GM12878 (cell line): ENCODE measurements around the gene FBXO3.

Source experiments
- PAX8 ChIP-seq: fragments of 450-650 bp; IDR thresholded peaks from 2 replicates; pipeline ENCODE4 v1.6.1; 2017; ENCODE audit warnings: mild to moderate bottlenecking, moderate library complexity
- POLR2AphosphoS2 ChIP-seq: IDR thresholded peaks from 2 replicates; pipeline ENCODE4 v1.6.1; 2011; ENCODE audit warnings: low read depth, mild to moderate bottlenecking, low read length, improper control_type of control experiment, moderate library complexity
- ZNF24 ChIP-seq: fragments of 450-650 bp; IDR thresholded peaks from 2 replicates; pipeline ENCODE4 v1.6.1; 2017; ENCODE audit warnings: antibody characterized with exemption, mild to moderate bottlenecking
- ZNF384 ChIP-seq: IDR thresholded peaks from 2 replicates; pipeline ENCODE4 v1.6.1; 2012; ENCODE audit warnings: low read depth, mild to moderate bottlenecking, low read length, improper control_type of control experiment, borderline replicate concordance
- TF ChIP-seq, protein P1 (sequence below): fragments of 450-650 bp; formaldehyde crosslinking; IDR thresholded peaks from 2 replicates; pipeline ENCODE4 v1.5.0; 2022; ENCODE audit warnings: mild to moderate bottlenecking, missing genetic modification characterization
- TF ChIP-seq, protein P2 (sequence below): fragments of 450-650 bp; IDR thresholded peaks from 2 replicates; pipeline ENCODE4 v1.6.1; 2017; ENCODE audit warnings: borderline replicate concordance
- TF ChIP-seq, protein P3 (sequence below): IDR thresholded peaks from 2 replicates; pipeline ENCODE4 v1.6.1; 2011; ENCODE audit warnings: low read depth, low read length, improper control_type of control experiment, borderline replicate concordance

DNA sequence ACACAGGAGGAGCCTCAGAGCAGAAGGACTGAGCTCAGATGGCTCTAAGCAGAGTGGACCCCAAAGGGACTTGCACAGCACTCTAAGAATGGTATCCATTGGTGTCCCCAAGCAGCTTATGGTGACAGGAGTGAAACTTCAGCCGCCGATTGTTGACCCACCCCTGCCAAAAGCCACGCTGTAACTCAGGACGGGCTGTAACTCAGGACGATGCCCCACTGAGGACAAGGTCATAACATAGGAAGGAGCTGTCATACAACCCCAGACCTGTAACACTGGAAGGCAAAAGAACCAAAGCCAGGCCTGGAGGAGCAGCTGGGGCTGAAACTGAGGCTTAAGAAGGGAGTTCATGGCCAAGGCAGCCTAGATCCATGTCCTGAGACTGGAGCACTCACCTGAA is 52.3 kb downstream of the FBXO3 start:
- TF ChIP-seq, protein P1, sequence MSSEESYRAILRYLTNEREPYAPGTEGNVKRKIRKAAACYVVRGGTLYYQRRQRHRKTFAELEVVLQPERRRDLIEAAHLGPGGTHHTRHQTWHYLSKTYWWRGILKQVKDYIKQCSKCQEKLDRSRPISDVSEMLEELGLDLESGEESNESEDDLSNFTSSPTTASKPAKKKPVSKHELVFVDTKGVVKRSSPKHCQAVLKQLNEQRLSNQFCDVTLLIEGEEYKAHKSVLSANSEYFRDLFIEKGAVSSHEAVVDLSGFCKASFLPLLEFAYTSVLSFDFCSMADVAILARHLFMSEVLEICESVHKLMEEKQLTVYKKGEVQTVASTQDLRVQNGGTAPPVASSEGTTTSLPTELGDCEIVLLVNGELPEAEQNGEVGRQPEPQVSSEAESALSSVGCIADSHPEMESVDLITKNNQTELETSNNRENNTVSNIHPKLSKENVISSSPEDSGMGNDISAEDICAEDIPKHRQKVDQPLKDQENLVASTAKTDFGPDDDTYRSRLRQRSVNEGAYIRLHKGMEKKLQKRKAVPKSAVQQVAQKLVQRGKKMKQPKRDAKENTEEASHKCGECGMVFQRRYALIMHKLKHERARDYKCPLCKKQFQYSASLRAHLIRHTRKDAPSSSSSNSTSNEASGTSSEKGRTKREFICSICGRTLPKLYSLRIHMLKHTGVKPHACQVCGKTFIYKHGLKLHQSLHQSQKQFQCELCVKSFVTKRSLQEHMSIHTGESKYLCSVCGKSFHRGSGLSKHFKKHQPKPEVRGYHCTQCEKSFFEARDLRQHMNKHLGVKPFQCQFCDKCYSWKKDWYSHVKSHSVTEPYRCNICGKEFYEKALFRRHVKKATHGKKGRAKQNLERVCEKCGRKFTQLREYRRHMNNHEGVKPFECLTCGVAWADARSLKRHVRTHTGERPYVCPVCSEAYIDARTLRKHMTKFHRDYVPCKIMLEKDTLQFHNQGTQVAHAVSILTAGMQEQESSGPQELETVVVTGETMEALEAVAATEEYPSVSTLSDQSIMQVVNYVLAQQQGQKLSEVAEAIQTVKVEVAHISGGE (CRISPR knock-in tag), result no peak
- TF ChIP-seq ZNF24, result no peak
- no peak for TF ChIP-seq POLR2AphosphoS2
- no peak for TF ChIP-seq PAX8
- no peak for TF ChIP-seq ZNF384
- TF ChIP-seq, protein P2, sequence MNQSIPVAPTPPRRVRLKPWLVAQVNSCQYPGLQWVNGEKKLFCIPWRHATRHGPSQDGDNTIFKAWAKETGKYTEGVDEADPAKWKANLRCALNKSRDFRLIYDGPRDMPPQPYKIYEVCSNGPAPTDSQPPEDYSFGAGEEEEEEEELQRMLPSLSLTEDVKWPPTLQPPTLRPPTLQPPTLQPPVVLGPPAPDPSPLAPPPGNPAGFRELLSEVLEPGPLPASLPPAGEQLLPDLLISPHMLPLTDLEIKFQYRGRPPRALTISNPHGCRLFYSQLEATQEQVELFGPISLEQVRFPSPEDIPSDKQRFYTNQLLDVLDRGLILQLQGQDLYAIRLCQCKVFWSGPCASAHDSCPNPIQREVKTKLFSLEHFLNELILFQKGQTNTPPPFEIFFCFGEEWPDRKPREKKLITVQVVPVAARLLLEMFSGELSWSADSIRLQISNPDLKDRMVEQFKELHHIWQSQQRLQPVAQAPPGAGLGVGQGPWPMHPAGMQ, result no peak
- TF ChIP-seq, protein P3, sequence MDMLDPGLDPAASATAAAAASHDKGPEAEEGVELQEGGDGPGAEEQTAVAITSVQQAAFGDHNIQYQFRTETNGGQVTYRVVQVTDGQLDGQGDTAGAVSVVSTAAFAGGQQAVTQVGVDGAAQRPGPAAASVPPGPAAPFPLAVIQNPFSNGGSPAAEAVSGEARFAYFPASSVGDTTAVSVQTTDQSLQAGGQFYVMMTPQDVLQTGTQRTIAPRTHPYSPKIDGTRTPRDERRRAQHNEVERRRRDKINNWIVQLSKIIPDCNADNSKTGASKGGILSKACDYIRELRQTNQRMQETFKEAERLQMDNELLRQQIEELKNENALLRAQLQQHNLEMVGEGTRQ, result no peak
